Measurements from ENCODE around the gene PPP1R7. TPM values are rescaled to one million over a fixed set of nuclear protein-coding genes. Genes with fewer than 3 reads are reported as not detected.

Gene PPP1R7
- total RNA-seq, 1 experiment from 2014 or later: 49.1 TPM

GRCh38 chr2:241182126-241182525 lies 31.9 kb downstream of the PPP1R7 start (continued):
- TF ChIP-seq ZNF532 (CRISPR knock-in tag; IDR thresholded peaks at IDR 0.05; ENCODE audit: borderline replicate concordance) (no peak), FOXP4 (CRISPR knock-in tag; IDR thresholded peaks at IDR 0.05) (no peak), ATF3 (CRISPR knock-in tag; conservative IDR thresholded peaks at IDR 0.05) (no peak)

- ATAC-seq: no peak
Observed at GRCh38 chr2:241182531-241183133, 32.4 kb downstream of the PPP1R7 start.

GRCh38 chr2:241183221-241183620 lies 33.0 kb downstream of the PPP1R7 start:
- TF ChIP-seq CDX4 (CRISPR knock-in tag; IDR thresholded peaks at IDR 0.05; ENCODE audit: borderline replicate concordance) (no peak), IRF2 (CRISPR knock-in tag; IDR thresholded peaks at IDR 0.05; ENCODE audit: borderline replicate concordance, low read depth) (no peak), MAX (CRISPR knock-in tag; IDR thresholded peaks at IDR 0.05) (no peak), MLX (CRISPR knock-in tag; IDR thresholded peaks at IDR 0.05) (no peak), EMX1 (CRISPR knock-in tag; IDR thresholded peaks at IDR 0.05) (no peak), ZBTB21 (CRISPR knock-in tag; IDR thresholded peaks at IDR 0.05; ENCODE audit: borderline replicate concordance) (no peak)
- CTCF ChIA-PET: no interaction called here
- Mint-ChIP-seq H3K36me3 (no peaks in the 10 kb centered on the region), H3K27me3 (ENCODE audit: low read depth) (no peaks in the 10 kb centered on the region), H3K9me3 (no peaks in the 10 kb centered on the region), H3K4me1 (peaks cover 12% of the 10 kb centered on the region), H3K4me3 (no peak overlapping the region), H3K27ac (no peak overlapping the region)
- POLR2A ChIA-PET: no interaction called here
- ATAC-seq (no peak), DNase-seq (ENCODE audit: low spot score) (no peak)

More at GRCh38 chr2:241182531-241183133, 32.4 kb downstream of the PPP1R7 start:
- Mint-ChIP-seq H3K4me1 (peaks cover 9% of the 10 kb centered on the region), H3K27ac (no peak overlapping the region), H3K9me3 (no peaks in the 10 kb centered on the region), H3K27me3 (ENCODE audit: low read depth) (no peaks in the 10 kb centered on the region), H3K36me3 (no peaks in the 10 kb centered on the region), H3K4me3 (no peak overlapping the region)
- ChIA-PET CTCF (no interaction called here), POLR2A (no interaction called here)
- DNase-seq (ENCODE audit: low spot score): no peak
- TF ChIP-seq SOX15 (CRISPR knock-in tag; IDR thresholded peaks at IDR 0.05): no peak
- TF ChIP-seq ETV6 (CRISPR knock-in tag; IDR thresholded peaks at IDR 0.05): no peak
- TF ChIP-seq NFYB (CRISPR knock-in tag; conservative IDR thresholded peaks at IDR 0.05; ENCODE audit: low read depth): no peak

Measured in WTC11 (cell line).